ENCODE results near the gene KRTAP9-2.
"Not testable (repeated sequence)": the region's sequence is repeated elsewhere in the genome, so short reads cannot be mapped to it uniquely, and the experiment has no call there.

The KRTAP9-2 gene

DNA sequence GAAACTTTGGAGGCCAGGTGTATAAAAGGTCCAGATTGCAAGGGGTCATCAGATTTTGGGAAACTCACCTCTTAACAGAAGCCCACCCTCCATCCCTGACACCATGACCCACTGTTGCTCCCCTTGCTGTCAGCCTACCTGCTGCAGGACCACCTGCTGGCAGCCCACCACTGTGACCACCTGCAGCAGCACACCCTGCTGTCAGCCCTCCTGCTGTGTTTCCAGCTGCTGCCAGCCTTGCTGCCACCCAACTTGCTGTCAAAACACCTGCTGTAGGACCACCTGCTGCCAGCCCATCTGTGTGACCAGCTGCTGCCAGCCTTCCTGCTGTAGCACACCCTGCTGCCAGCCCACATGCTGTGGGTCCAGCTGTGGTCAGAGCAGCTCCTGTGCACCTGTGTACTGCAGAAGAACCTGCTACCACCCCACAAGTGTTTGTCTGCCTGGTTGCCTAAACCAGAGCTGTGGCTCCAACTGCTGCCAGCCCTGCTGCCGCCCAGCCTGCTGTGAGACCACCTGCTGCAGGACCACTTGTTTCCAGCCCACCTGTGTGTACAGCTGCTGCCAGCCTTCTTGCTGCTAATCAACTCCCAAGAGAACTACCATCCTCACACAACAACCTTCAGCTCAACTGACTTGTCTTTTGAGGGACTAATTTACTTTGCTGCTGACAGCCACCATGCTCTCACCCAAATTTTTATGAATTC is 6.1 kb downstream of the KRTAP9-2 start, which contains the start of gene KRTAP9-3:
Gene KRTAP9-3, plus strand, starts transcription at position 51 of the 707 bp plus-strand sequence. Its CDS starts 53 bp downstream, at position 104.
- H3K27me3 ChIP-seq (ENCODE audit: control insufficient read depth in 1 of 2, insufficient read depth in 2 of 2, low read length in 2 of 2), result peaks cover 6 to 17% of the 10 kb centered on the region in 2 donors
- not testable (repeated sequence) for H3K4me1 ChIP-seq (ENCODE audit: control insufficient read depth in 1 of 2, insufficient read depth in 2 of 2, low read length in 2 of 2); H3K9me3 ChIP-seq (ENCODE audit: control insufficient read depth in 1 of 2, low read length in 2 of 2); H3K9ac ChIP-seq (ENCODE audit: low read depth in 1 of 2, low read length in 2 of 2); H3K27ac ChIP-seq (ENCODE audit: low read depth, low read length); H3K36me3 ChIP-seq (ENCODE audit: control insufficient read depth in 1 of 2, insufficient read depth in 2 of 2, low read length in 2 of 2); H3K4me3 ChIP-seq (ENCODE audit: low read depth in 1 of 2, low read length in 2 of 2)

DNA sequence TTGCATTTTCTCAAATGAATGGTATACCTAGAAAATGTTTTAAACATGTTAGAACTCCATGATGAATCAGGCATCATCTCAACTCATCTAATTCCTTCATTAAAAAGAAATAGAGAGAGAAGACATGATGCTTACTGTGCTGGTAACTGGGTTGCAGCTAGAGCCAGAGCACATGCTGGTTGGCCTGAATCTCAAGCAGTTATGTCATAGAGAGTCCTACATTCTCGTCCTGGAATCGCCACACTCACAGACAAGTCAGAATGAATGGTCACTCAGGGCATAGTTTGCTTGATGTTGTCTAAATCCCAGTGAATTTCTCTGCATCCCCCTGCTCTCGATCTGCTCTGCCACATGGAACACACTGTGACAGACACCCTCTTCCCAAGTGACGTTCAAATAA is 10.7 kb downstream of the KRTAP9-2 start:
- H3K4me3 ChIP-seq (ENCODE audit: low read depth in 1 of 2, low read length in 2 of 2); H3K9me3 ChIP-seq (ENCODE audit: control insufficient read depth in 1 of 2, low read length in 2 of 2); H3K36me3 ChIP-seq (ENCODE audit: control insufficient read depth in 1 of 2, insufficient read depth in 2 of 2, low read length in 2 of 2); H3K4me1 ChIP-seq (ENCODE audit: control insufficient read depth in 1 of 2, insufficient read depth in 2 of 2, low read length in 2 of 2); H3K27ac ChIP-seq (ENCODE audit: low read depth, low read length); H3K9ac ChIP-seq (ENCODE audit: low read depth in 1 of 2, low read length in 2 of 2): not testable (repeated sequence)
- peaks cover 5 to 14% of the 10 kb centered on the region in 2 donors for H3K27me3 ChIP-seq (ENCODE audit: control insufficient read depth in 1 of 2, insufficient read depth in 2 of 2, low read length in 2 of 2)

DNA sequence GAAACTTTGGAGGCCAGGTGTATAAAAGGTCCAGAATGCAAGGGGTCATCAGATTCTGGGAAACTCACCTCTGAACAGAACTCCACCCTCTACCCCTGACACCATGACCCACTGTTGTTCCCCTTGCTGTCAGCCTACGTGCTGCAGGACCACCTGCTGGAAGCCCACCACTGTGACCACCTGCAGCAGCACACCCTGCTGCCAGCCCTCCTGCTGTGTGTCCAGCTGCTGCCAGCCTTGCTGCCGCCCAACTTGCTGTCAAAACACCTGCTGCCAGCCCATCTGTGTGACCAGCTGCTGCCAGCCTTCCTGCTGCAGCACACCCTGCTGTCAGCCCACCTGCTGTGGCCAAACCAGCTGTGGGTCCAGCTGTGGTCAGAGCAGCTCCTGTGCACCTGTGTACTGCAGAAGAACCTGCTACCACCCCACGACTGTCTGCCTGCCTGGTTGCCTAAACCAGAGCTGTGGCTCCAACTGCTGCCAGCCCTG is 11.5 kb downstream of the KRTAP9-2 start, which contains the start of gene KRTAP9-8:
Gene KRTAP9-8, plus strand, starts transcription at position 51 of the 489 bp plus-strand sequence. Its CDS starts 53 bp downstream, at position 104.
- H3K27ac ChIP-seq (ENCODE audit: low read depth, low read length); H3K36me3 ChIP-seq (ENCODE audit: control insufficient read depth in 1 of 2, insufficient read depth in 2 of 2, low read length in 2 of 2); H3K4me1 ChIP-seq (ENCODE audit: control insufficient read depth in 1 of 2, insufficient read depth in 2 of 2, low read length in 2 of 2); H3K27me3 ChIP-seq (ENCODE audit: control insufficient read depth in 1 of 2, insufficient read depth in 2 of 2, low read length in 2 of 2); H3K9me3 ChIP-seq (ENCODE audit: control insufficient read depth in 1 of 2, low read length in 2 of 2); H3K4me3 ChIP-seq (ENCODE audit: low read depth in 1 of 2, low read length in 2 of 2); H3K9ac ChIP-seq (ENCODE audit: low read depth in 1 of 2, low read length in 2 of 2): not testable (repeated sequence)

DNA sequence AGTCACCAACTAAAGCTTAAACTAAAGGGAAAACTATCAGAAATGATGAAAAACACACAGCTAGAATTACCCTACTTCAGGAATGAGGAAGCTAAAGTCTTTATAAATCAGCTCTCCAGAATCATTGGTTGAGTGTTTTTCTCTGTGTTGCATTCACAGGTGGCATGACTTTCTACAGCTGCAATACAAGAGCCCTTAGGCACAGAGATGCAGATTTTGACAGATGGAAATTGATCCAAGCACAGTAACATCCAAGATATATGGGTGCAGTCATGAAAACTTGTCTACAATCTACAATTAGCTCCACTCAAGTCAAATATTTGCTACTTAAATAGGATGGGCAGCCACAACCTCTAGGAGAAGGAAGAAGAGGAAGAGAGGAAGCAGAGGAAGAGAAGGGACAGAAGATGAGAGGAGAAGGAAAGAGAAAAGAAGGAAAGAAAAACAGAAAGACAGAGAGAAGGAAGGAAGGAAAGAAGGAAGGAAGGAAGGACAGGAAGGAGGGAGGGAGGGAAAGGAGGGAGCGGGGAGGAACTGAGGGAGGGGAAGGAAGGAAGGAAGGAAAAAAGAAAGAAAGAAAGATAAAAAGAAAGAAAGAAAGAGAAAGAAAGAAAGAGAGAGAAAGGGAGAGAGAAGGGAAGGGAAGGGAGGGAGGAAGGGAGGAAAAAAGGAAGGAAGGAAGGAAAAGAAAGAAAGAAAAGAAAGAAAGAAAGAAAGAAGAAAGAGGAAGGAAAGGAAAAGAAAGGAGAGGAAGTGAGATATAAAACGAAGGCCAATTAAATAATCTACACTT is 20.7 kb downstream of the KRTAP9-2 start:
- H3K9ac ChIP-seq (ENCODE audit: low read depth in 1 of 2, low read length in 2 of 2); H3K27me3 ChIP-seq (ENCODE audit: control insufficient read depth in 1 of 2, insufficient read depth in 2 of 2, low read length in 2 of 2); H3K36me3 ChIP-seq (ENCODE audit: control insufficient read depth in 1 of 2, insufficient read depth in 2 of 2, low read length in 2 of 2); H3K4me3 ChIP-seq (ENCODE audit: low read depth in 1 of 2, low read length in 2 of 2); H3K4me1 ChIP-seq (ENCODE audit: control insufficient read depth in 1 of 2, insufficient read depth in 2 of 2, low read length in 2 of 2); H3K9me3 ChIP-seq (ENCODE audit: control insufficient read depth in 1 of 2, low read length in 2 of 2); H3K27ac ChIP-seq (ENCODE audit: low read depth, low read length): not testable (repeated sequence)

DNA sequence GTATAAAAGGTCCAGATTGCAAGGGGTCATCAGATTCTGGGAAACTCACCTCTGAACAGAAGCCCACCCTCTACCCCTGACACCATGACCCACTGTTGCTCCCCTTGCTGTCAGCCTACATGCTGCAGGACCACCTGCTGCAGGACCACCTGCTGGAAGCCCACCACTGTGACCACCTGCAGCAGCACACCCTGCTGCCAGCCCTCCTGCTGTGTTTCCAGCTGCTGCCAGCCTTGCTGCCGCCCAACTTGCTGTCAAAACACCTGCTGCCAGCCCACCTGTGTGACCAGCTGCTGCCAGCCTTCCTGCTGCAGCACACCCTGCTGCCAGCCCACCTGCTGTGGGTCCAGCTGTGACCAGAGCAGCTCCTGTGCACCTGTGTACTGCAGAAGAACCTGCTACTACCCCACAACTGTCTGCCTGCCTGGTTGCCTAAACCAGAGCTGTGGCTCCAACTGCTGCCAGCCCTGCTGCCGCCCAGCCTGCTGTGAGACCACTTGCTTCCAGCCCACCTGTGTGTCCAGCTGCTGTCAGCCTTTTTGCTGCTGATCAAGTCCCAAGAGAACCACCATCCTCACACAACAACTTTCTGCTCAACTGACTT is 23.3 kb downstream of the KRTAP9-2 start, which contains the start of gene KRTAP9-4:
Gene KRTAP9-4, plus strand, starts transcription at position 51 of the 604 bp plus-strand sequence. Its CDS starts 34 bp downstream, at position 85.
- H3K4me1 ChIP-seq (ENCODE audit: control insufficient read depth in 1 of 2, insufficient read depth in 2 of 2, low read length in 2 of 2); H3K4me3 ChIP-seq (ENCODE audit: low read depth in 1 of 2, low read length in 2 of 2); H3K27ac ChIP-seq (ENCODE audit: low read depth, low read length); H3K9me3 ChIP-seq (ENCODE audit: control insufficient read depth in 1 of 2, low read length in 2 of 2); H3K27me3 ChIP-seq (ENCODE audit: control insufficient read depth in 1 of 2, insufficient read depth in 2 of 2, low read length in 2 of 2); H3K9ac ChIP-seq (ENCODE audit: low read depth in 1 of 2, low read length in 2 of 2); H3K36me3 ChIP-seq (ENCODE audit: control insufficient read depth in 1 of 2, insufficient read depth in 2 of 2, low read length in 2 of 2): not testable (repeated sequence)

DNA sequence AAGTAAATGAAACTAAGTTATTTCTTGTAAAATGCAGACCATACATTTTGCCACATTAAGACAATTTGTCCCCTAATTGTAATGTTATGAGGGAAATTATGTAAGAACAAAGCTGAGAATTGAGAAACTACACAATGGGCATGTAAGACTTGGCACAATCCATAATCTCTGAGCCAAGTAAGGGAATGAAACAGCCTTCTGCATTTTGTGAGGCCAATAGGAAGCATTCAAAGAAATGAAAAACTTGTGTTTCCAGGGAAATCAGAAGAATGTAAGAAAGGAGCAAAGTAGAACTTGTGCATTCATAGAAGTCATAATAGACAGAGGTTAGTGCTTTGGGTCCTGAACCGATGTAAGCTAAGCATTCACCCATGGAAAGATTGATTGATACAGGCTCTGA is 24.8 kb downstream of the KRTAP9-2 start:
- peaks cover 0 to 8% of the 10 kb centered on the region in 2 donors for H3K27me3 ChIP-seq (ENCODE audit: control insufficient read depth in 1 of 2, insufficient read depth in 2 of 2, low read length in 2 of 2)
- H3K9me3 ChIP-seq (ENCODE audit: control insufficient read depth in 1 of 2, low read length in 2 of 2), result no peaks in the 10 kb centered on the region
- no peak overlapping the region for H3K9ac ChIP-seq (ENCODE audit: low read depth in 1 of 2, low read length in 2 of 2)
- H3K4me1 ChIP-seq (ENCODE audit: control insufficient read depth in 1 of 2, insufficient read depth in 2 of 2, low read length in 2 of 2), result no peaks in the 10 kb centered on the region
- H3K4me3 ChIP-seq (ENCODE audit: low read depth in 1 of 2, low read length in 2 of 2), result no peak overlapping the region
- H3K36me3 ChIP-seq (ENCODE audit: control insufficient read depth in 1 of 2, insufficient read depth in 2 of 2, low read length in 2 of 2), result no peaks in the 10 kb centered on the region
- H3K27ac ChIP-seq (ENCODE audit: low read depth, low read length), result no peak overlapping the region

DNA sequence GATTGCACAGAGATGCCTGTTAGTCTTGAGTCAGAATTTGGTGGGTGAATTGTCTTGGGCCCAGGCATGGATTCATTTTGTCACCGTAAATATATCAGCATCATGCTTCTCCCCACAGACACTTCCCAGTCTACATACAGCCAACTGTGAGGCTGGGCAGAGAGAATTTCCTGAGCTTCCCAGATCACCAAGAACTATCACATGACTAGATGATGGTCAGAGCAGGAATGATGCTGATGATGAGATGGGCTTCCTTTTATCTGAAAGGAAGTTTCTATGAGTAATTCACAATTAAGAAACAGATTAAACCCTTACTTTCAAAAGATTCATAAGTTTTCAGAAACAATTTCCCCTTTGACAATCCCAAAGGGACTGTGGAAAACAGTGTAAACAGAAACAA is 28.4 kb downstream of the KRTAP9-2 start:
- Histone ChIP-seq H3K27ac (ENCODE audit: low read depth, low read length) (no peak overlapping the region), H3K9me3 (ENCODE audit: control insufficient read depth in 1 of 2, low read length in 2 of 2) (no peaks in the 10 kb centered on the region), H3K36me3 (ENCODE audit: control insufficient read depth in 1 of 2, insufficient read depth in 2 of 2, low read length in 2 of 2) (no peaks in the 10 kb centered on the region), H3K4me3 (ENCODE audit: low read depth in 1 of 2, low read length in 2 of 2) (no peak overlapping the region), H3K4me1 (ENCODE audit: control insufficient read depth in 1 of 2, insufficient read depth in 2 of 2, low read length in 2 of 2) (no peaks in the 10 kb centered on the region), H3K27me3 (ENCODE audit: control insufficient read depth in 1 of 2, insufficient read depth in 2 of 2, low read length in 2 of 2) (peaks cover 3 to 13% of the 10 kb centered on the region in 2 donors), H3K9ac (ENCODE audit: low read depth in 1 of 2, low read length in 2 of 2) (no peak overlapping the region)

DNA sequence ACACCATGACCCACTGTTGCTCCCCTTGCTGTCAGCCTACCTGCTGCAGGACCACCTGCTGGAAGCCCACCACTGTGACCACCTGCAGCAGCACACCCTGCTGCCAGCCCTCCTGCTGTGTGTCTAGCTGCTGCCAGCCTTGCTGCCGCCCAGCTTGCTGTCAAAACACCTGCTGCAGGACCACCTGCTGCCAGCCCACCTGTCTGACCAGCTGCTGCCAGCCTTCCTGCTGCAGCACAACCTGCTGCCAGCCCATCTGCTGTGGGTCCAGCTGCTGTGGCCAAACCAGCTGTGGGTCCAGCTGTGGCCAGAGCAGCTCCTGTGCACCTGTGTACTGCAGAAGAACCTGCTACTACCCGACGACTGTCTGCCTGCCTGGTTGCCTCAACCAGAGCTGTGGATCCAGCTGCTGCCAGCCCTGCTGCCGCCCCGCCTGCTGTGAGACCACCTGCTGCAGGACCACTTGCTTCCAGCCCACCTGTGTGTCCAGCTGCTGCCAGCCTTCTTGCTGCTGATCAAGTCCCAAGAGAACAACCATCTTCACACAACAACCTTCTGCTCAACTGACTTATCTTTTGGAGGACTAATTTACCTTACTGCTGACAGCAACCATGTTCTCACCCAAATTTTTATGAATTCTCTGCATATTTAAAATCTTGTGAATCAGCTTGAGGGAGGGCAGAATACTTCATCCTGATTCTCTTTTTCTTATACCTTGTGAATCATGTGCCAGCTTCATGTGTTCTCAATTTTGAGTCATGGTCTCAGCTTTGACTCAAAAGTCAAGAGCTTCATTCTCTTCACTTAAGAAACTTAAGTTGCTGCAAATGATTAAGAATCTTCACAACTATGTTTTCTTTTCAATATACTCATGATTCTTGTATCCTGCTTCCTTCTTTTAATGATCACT is 29.2 kb downstream of the KRTAP9-2 start, which contains the start of gene KRTAP9-9:
Gene KRTAP9-9, plus strand, starts transcription at position 4 of the 910 bp plus-strand sequence.
- H3K27ac ChIP-seq (ENCODE audit: low read depth, low read length); H3K4me1 ChIP-seq (ENCODE audit: control insufficient read depth in 1 of 2, insufficient read depth in 2 of 2, low read length in 2 of 2); H3K9me3 ChIP-seq (ENCODE audit: control insufficient read depth in 1 of 2, low read length in 2 of 2); H3K36me3 ChIP-seq (ENCODE audit: control insufficient read depth in 1 of 2, insufficient read depth in 2 of 2, low read length in 2 of 2); H3K4me3 ChIP-seq (ENCODE audit: low read depth in 1 of 2, low read length in 2 of 2); H3K9ac ChIP-seq (ENCODE audit: low read depth in 1 of 2, low read length in 2 of 2): not testable (repeated sequence)
- H3K27me3 ChIP-seq (ENCODE audit: control insufficient read depth in 1 of 2, insufficient read depth in 2 of 2, low read length in 2 of 2), result peaks cover 3 to 13% of the 10 kb centered on the region in 2 donors

DNA sequence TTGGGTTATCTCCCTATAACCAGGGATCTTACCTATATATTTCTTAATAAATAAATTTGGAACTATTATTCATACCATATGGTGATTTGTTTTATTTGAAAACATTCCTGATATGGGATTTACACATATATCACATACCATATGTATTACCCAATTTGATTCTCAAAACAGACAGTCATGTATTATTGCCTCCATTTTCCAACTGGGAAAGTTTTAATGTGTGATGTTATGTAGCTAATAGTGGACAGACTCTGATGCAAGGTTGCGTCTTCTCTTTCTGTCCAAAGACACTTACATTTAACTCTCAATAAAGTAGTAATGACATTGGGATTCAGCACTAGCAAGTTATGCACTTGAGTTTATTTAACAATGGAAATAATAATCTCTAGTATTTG is 29.8 kb downstream of the KRTAP9-2 start:
- peaks cover 3 to 9% of the 10 kb centered on the region in 2 donors for H3K27me3 ChIP-seq (ENCODE audit: control insufficient read depth in 1 of 2, insufficient read depth in 2 of 2, low read length in 2 of 2)
- H3K4me3 ChIP-seq (ENCODE audit: low read depth in 1 of 2, low read length in 2 of 2), result no peak overlapping the region
- no peaks in the 10 kb centered on the region for H3K36me3 ChIP-seq (ENCODE audit: control insufficient read depth in 1 of 2, insufficient read depth in 2 of 2, low read length in 2 of 2)
- H3K9me3 ChIP-seq (ENCODE audit: control insufficient read depth in 1 of 2, low read length in 2 of 2), result no peaks in the 10 kb centered on the region
- H3K27ac ChIP-seq (ENCODE audit: low read depth, low read length), result no peak overlapping the region
- no peaks in the 10 kb centered on the region for H3K4me1 ChIP-seq (ENCODE audit: control insufficient read depth in 1 of 2, insufficient read depth in 2 of 2, low read length in 2 of 2)
- H3K9ac ChIP-seq (ENCODE audit: low read depth in 1 of 2, low read length in 2 of 2), result no peak overlapping the region

All from duodenal mucosa (tissue), 2 donors.